Raji (cell line): ENCODE data around the gene SEZ6L.

Source experiments
- POLR2A ChIP-seq: IDR thresholded peaks from 2 replicates; pipeline ENCODE4 v1.6.1; 2011; ENCODE audit warnings: low read depth, low read length, control low read depth; ENCODE audit not compliant: insufficient read depth

SEZ6L gene

DNA sequence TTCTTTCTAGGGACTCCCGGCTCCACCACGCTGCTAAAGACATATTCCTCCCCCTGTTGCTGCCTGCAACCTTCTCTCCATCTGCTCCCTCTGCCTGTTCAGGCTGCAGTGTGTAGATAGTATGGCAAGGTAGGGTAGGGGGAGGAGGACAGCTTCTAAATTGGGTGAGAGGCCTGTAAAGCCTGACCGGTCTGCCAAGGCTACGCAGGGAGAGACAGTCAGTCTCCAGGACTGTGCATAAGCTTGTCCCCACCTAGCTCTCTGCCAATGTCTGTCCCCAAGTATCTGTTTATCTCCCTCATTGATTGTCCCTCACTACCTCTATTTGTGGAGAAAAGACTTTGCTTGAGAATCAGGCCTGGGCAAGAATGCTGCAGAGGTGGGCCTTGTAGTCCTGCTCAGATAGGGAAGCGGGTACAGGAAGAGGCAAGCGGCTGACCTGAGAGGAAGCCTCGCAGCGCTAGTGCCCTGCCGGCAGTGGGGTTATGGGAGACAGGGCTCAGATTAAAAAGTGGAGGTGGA is 871 bp upstream of the SEZ6L start:
- no peak for TF ChIP-seq POLR2A

DNA sequence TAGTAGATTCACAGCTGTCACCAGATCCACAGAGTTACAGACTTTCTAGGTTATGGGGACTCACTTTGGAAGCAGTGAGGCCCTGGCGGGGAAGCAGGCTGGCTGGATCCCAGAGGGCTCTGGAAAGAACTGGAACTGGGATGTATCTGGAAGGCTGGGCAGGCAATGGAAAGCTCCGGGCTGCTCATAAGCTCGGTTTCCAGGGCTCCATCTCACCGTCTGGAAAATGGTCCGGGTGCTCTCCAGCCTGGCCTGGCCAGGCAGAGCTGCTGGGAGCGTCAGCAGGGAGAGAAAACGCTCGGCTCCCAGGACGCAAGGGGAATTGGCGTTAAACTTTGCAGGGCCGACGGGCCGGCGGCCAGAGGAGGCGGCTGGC is 335 bp upstream of the SEZ6L start:
- TF ChIP-seq POLR2A = no peak

DNA sequence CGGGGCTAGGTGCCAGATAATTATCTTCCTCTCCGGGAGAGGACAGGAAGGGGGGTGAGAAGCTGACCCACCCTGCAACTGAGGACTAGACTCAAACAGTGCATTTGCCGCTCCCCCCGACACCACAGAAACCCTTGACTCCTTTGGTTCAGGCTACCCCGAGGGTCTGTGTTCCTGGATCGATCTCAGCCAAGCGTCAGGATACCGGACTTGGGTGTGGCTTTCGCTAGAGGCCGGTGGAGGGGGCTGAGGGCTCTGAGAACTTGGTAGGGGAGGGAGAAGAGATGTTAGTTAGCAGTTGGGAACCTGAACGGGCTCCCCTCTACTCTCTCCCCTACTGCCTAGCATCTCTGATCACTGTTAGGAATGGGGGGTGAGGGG is 840 bp downstream of the SEZ6L start:
- no peak for TF ChIP-seq POLR2A

DNA sequence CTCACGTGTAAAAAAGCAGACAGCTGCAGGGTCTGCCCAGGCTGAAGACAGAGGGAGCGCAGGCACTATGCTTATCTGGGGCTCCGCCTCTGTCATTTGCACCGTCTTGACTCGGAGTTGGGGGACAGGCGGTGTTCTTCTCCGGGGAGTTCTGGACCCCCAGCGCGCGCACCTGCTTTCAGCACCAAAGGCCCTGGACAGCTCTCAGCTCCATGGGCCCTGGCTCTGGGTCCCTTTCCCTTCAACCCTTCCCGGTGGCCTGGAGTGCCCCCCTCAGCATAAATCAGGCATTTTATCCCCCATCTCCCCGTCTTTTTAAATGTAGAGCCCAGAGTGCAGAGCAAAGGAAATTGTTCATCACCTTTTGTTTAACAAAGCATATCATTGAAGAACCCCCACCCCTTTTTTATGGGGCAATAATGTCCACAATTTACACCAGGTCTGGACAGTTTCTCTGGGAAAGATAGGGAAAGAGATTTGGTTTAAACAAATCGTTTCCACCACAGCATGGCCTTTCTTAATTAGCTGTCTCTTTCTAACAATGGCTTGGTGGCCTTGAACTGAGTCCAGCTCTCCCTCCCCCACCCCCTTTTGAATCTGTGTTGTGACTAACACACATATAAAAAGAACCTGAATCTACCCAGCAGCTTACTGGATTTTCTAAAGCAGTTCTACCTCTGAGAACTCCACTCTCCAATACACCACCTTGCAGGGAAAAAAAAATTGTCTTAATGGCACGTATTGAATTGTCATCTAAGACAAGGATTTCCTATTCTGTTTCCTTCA is 1.7 kb downstream of the SEZ6L start:
- no peak for TF ChIP-seq POLR2A

DNA sequence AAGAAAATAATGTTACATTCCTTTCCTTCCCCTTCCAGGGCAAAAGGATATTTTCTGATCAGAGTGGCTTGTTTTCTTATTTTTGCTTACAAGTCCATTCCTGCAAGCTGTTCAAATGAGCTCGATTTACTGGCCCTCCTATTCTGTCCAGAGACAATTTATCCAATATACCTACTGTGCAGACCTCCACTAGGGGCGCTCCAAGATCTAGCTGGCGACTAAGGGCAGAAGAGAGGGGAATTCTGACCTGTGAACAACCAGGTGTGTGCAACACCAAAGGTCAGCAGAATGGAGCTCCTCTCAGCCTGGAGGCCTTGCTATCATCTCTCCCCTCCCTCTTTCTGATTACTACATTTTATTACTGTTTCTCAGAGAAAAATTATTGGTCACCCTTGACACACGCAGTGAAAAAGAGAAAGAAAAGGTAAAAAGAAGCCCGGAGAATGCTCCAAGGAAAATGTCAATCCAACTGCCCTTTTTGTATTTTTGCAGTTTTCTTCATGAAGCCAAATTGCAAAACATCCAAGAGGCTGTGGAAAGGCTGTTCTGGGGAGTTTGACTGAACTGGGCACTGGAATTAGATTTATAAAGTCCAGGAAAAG is 3.2 kb downstream of the SEZ6L start:
- no peak for TF ChIP-seq POLR2A

DNA sequence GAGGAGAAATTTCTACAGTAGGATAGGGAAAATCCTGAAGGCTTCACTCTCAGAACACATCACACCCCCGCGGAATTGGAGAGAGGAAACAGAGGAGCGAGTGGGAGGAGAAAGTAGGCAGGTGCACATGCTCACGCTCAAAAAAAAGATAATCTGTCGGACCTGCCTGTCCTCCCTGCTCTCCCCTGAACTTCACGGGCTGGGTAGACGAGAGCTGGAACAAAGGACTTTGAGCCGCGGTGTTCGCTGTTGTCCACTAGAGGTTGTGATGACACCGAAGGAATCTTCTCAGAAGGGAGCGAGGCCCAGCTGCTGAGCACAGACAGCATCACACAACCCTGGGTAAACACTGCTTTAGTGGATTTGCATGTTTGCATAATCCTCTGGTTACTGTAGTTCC is 5.0 kb downstream of the SEZ6L start:
- TF ChIP-seq POLR2A = no peak

DNA sequence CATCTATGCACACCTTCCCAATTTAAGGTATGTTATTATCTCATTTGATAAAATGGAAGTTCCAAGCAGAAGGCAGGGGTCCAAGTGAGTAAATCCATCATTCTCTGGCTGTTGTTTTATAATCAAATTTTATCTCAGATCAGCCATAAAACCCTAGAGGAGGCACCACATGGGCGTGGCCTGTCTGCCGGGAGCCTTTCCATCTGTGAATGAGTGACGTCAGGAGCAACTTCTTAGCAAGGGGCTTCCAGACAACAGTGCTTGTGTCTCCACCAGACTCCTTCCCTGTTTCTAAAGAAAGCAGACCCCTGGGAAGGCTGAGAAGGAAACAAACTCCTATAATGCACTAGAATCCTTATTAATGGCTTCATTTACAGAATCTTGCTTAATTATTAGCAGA is 13.5 kb downstream of the SEZ6L start:
- no peak for TF ChIP-seq POLR2A

DNA sequence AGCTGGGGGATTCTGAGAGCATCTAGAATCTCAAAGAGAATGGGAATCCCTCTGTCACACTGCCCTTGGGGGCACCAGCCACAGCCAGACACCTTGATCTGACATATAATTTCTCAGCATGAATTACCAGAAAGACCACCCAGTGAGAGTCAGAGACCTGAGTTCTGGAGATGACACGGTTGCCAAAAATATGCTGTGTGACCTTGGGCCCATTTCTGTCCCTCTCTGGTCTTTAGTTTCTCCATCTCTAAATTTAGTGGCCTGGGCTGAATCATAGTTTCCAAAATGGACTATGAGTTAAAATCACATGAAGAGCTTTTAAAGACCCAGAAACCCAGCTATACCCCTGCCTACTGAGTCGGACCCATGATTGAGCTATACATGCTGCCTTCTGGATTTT is 15.9 kb downstream of the SEZ6L start:
- no peak for TF ChIP-seq POLR2A

DNA sequence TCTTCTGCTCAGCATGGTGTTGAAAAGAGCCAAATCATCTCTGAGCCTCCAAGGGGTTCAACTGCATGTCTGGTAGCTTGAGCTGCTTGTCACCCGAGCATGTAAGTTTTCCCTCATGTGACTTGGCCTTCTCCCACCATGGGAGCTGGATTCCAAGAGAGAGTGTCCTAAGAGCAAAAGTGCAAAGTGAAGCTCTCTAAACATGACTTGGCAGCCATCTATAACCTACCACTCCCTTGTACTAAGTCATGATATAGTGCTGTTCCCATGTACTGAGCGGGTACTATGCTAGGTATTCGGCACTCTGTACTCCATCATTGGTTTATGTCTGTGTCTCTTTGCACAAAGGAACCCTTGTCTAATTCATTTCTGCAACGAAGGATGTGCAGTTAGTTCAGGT is 19.1 kb downstream of the SEZ6L start:
- TF ChIP-seq POLR2A = no peak

DNA sequence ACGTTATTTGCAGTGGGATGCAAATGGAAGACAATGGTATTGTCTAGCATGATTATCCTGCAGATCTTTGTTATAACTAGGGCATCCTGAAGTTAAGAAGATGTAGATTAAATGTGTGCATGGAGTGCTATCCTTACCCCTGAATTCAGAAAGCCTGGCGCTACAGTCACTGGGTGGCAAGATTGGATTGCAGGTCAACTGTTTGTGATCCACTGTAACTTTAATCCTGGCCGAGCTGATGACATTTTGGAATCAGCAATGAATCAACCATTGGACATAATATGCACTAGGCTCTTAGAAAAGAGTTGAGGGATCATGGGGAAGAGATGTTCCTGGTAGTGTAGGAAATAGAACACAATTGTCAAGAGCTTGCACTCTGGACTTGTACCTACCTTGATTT is 25.1 kb downstream of the SEZ6L start:
- no peak for TF ChIP-seq POLR2A

DNA sequence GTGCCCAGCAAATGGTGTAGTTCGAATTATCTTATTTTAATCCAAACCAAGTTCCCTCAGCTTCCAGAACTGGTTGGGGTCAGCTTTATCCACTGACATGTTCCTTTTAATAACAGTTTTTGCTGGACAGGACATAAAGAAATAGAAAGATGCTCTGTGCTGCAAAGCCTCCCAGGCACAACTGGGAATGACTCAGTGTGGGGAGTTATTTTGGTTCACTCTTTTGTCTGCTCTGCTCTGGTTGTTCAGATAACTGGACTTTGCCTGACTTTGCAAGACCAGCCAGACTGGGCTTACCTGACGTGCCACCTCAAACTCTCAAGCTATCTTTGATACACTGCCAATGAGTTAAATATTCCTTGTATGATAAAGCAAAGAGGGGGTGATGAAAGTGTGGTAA is 25.6 kb downstream of the SEZ6L start:
- no peak for TF ChIP-seq POLR2A

DNA sequence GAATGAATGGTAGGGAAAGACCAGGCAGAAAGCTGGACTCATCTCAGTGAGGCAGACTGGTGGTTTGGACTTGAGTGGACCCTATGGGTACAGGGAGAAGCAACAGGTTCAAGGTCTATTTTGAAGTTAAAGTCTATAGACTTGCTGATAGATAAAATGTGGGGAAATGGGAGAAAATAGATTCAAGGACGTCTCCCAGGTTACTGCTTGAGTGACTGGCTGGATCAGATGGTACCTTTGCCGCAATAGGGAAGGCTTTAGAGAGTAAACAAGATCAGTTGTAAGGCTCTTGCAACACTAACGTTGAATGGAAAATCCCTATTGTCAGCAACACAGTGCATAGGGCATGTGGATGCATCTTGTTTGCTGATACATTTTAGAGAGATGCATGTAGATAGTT is 27.4 kb downstream of the SEZ6L start:
- TF ChIP-seq POLR2A = no peak

DNA sequence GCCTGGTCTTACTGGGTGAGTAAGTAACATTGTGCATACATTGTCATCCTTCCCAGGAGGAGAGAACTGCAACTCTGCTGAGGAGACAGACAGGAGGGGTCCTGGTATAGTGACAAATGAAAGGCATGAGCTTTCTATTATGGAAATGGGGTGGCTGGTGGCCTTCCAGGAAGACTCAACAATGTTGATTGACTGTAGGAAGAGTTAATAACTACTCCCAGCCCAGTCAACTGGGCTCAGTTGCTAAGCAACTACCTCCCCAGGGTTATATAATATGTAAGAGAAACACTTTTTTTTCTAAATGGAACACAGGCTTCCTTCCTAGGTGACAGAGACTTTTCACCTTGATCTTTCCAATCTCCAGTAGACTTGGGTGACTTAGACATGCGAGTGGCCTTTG is 28.2 kb downstream of the SEZ6L start:
- no peak for TF ChIP-seq POLR2A

DNA sequence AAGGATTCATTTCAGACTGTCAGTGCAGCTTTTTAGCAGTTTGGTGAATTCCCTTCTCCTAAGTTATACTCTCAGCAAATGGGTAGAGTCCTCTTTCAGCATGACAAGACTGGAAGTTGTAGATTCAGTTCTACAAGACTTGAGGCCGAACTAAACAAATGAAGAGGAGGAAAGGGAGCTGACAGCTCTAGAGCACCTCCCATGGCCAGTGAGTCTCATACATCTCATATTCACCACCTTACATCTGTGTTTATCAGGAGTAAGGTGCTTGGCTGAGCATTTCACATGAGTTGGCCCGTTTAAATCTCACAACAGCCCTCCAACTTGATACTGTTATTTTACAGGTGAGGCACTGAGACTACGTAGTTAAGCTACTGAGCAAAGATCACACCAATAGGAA is 30.4 kb downstream of the SEZ6L start:
- TF ChIP-seq POLR2A = no peak

DNA sequence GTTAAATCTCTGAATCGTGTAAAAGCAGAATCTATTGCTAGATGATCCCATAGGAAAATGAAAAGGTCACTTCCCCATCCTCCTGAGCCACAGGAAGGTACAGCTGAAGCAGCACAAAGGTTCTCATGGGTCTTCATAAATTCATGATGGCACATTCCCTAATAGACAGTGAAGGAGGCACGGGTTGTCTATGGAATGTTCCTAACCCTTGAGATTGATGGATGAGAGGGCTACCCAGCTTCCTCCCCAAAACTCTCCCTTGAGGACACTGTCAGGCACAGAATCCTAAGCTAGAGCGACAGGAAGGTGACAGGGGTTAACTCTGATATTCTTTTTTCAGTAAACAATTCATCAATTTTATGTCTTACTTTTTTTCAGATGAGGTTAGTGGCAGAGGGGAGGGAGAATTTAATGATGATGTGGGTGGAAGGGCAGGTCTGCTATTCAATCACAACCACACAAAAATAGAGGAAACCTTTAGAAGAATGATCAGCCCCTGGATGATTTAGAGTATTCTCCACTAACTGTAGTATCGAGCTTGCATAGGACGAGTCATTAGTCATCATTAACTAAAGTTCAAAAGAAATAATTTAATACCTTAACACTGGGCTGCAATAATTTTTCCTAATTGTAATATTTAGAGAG is 33.1 kb downstream of the SEZ6L start:
- TF ChIP-seq POLR2A = no peak

DNA sequence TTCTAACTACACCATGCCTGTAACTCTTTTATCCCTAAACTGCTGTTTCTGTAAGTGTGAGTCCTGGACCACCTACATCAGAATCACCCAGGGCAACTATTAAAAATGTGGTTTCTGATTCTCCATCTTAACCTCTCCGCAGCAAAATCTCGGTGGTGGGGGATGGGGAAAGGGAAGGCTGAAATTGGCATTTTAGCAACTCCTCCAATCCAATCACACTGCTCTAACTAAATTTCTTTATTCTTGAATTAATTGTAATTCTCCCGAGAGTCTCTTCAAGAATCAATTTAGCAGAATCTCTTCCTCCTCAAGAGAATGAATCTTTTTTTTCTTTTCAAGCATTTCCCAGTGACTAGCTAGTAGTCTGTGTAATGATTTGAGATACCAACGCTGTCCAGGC is 36.2 kb downstream of the SEZ6L start:
- TF ChIP-seq POLR2A = no peak
